Activated CD8-positive, alpha-beta memory T cell treated with anti-CD3 and anti-CD28 coated beads, Interleukin-2, amount 10 ng/mL, durations not matched to agents 7 days and 5 days (primary cell): Measurements from ENCODE around the gene S100PBP. TPM values are rescaled to one million over a fixed set of nuclear protein-coding genes. Genes with fewer than 3 reads are reported as not detected.
"Not testable (repeated sequence)": the region's sequence is repeated elsewhere in the genome, so short reads cannot be mapped to it uniquely, and the experiment has no call there.

Source experiments
- ATAC-seq: fragments of 150-1000 bp; cut with Tn5 transposase; one replicate; pipeline ENCODE4 v1.10.0; 2021; ENCODE audit warnings: moderate library complexity
- CTCF ChIA-PET: fragments of 350-600 bp; sonication (Branson Sonifier 250); formaldehyde crosslinking; loops from one replicate; lab custom pipeline; 2021; ENCODE audit warnings: antibody characterized with exemption; lab: Charles Lee
- DNase-seq: peaks from one replicate; pipeline ENCODE4 v3.0.0-alpha.2; 2020
- H3K27ac Mint-ChIP-seq: one replicate; pipeline ENCODE4 v1.8.0; 2021; ENCODE audit warnings: mild to moderate bottlenecking, mixed read lengths
- H3K27me3 Mint-ChIP-seq: one replicate; pipeline ENCODE4 v1.8.0; 2021; ENCODE audit warnings: mixed read lengths
- H3K36me3 Mint-ChIP-seq: one replicate; pipeline ENCODE4 v1.8.0; 2021; ENCODE audit warnings: mild to moderate bottlenecking, mixed read lengths
- H3K4me1 Mint-ChIP-seq: one replicate; pipeline ENCODE4 v1.8.0; 2021; ENCODE audit warnings: mixed read lengths
- H3K4me3 Mint-ChIP-seq: one replicate; pipeline ENCODE4 v1.8.0; 2021; ENCODE audit warnings: mild to moderate bottlenecking, moderate library complexity, mixed read lengths
- H3K9me3 Mint-ChIP-seq: one replicate; pipeline ENCODE4 v1.8.0; 2022; ENCODE audit warnings: low read depth, mixed read lengths
- total RNA-seq, 2 experiments: library from RNA; stranded (reverse); gene quantifications; one replicate each; pipeline ENCODE4 v1.2.3, GENCODE V29; 2021

Gene S100PBP
- total RNA-seq, 2 experiments from 2014 or later: 85.3 to 102 TPM

GRCh38 chr1:32898958-32899357 is 81.5 kb downstream of the S100PBP start:
- Mint-ChIP-seq H3K4me1 (peaks cover 8% of the 10 kb centered on the region), H3K27me3 (peaks cover 62% of the 10 kb centered on the region), H3K36me3 (no peaks in the 10 kb centered on the region), H3K9me3 (no peaks in the 10 kb centered on the region), H3K27ac (no peak overlapping the region), H3K4me3 (no peak overlapping the region)
- CTCF ChIA-PET: interaction anchor here (0.7 kb wide), 1 partner anchor 38 kb away, joined by 3 read pairs; no protein-coding TSS in a partner anchor
- no peak for DNase-seq
- ATAC-seq: no peak

GRCh38 chr1:32899586-32900296 is 82.3 kb downstream of the S100PBP start:
- CTCF ChIA-PET: interaction anchor here (0.7 kb wide), 1 partner anchor 38 kb away, joined by 3 read pairs; no protein-coding TSS in a partner anchor
- H3K4me1 Mint-ChIP-seq: peaks cover 8% of the 10 kb centered on the region
- H3K36me3 Mint-ChIP-seq: no peaks in the 10 kb centered on the region
- DNase-seq (no peak), ATAC-seq (no peak)
- H3K27me3 Mint-ChIP-seq: peaks cover 67% of the 10 kb centered on the region
- no peak overlapping the region for H3K4me3 Mint-ChIP-seq
- no peak overlapping the region for H3K27ac Mint-ChIP-seq
- H3K9me3 Mint-ChIP-seq: no peaks in the 10 kb centered on the region

- no peak for DNase-seq
- no peak overlapping the region for H3K27ac Mint-ChIP-seq
- no peaks in the 10 kb centered on the region for H3K9me3 Mint-ChIP-seq
- CTCF ChIA-PET: no interaction called here
- peaks cover 8% of the 10 kb centered on the region for H3K4me1 Mint-ChIP-seq
- no peaks in the 10 kb centered on the region for H3K36me3 Mint-ChIP-seq
- no peak for ATAC-seq
- peak overlapping the region; percentile 12 for H3K4me3 Mint-ChIP-seq
- H3K27me3 Mint-ChIP-seq: peaks cover 70% of the 10 kb centered on the region
Observed at GRCh38 chr1:32900371-32900955, 83.0 kb downstream of the S100PBP start.

GRCh38 chr1:32900956-32901822 is 83.7 kb downstream of the S100PBP start, which contains the start of gene TMEM54:
TSS of gene TMEM54 (minus strand) at chr1:32901389. CDS start at chr1:32901238, 151 bp downstream.
- H3K9me3 Mint-ChIP-seq: no peaks in the 10 kb centered on the region
- DNase-seq (no peak), ATAC-seq (peak; percentile 64)
- H3K36me3 Mint-ChIP-seq: no peaks in the 10 kb centered on the region
- H3K27ac Mint-ChIP-seq: no peak within 1 kb of the TSS
- H3K4me1 Mint-ChIP-seq: peaks cover 8% of the 10 kb centered on the region
- CTCF ChIA-PET: no interaction called here
- H3K27me3 Mint-ChIP-seq: peaks cover 68% of the 10 kb centered on the region
- peak within 1 kb of the TSS; percentile 39 for H3K4me3 Mint-ChIP-seq

- Mint-ChIP-seq H3K36me3 (no peaks in the 10 kb centered on the region), H3K4me3 (peak overlapping the region; percentile 39), H3K27me3 (peaks cover 62% of the 10 kb centered on the region), H3K27ac (no peak overlapping the region), H3K4me1 (peaks cover 8% of the 10 kb centered on the region), H3K9me3 (no peaks in the 10 kb centered on the region)
- CTCF ChIA-PET: interaction anchor here (0.6 kb wide), 1 partner anchor 176 kb away, joined by 3 read pairs; no protein-coding TSS in a partner anchor
- DNase-seq: no peak
- ATAC-seq: no peak
Observed at GRCh38 chr1:32901823-32902534, 84.5 kb downstream of the S100PBP start.

GRCh38 chr1:32902535-32902920 is 85.1 kb downstream of the S100PBP start:
- ATAC-seq: no peak
- H3K4me1 Mint-ChIP-seq: peaks cover 8% of the 10 kb centered on the region
- H3K9me3 Mint-ChIP-seq: no peaks in the 10 kb centered on the region
- DNase-seq: no peak
- H3K36me3 Mint-ChIP-seq: no peaks in the 10 kb centered on the region
- H3K27me3 Mint-ChIP-seq: peaks cover 57% of the 10 kb centered on the region
- CTCF ChIA-PET: interaction anchor here (0.6 kb wide), 1 partner anchor 176 kb away, joined by 3 read pairs; no protein-coding TSS in a partner anchor
- no peak overlapping the region for H3K27ac Mint-ChIP-seq
- H3K4me3 Mint-ChIP-seq: no peak overlapping the region

GRCh38 chr1:32903991-32904785 is 86.7 kb downstream of the S100PBP start:
- H3K27ac Mint-ChIP-seq: no peak overlapping the region
- H3K27me3 Mint-ChIP-seq: peaks cover 57% of the 10 kb centered on the region
- no peak for DNase-seq
- H3K4me1 Mint-ChIP-seq: peaks cover 8% of the 10 kb centered on the region
- CTCF ChIA-PET: interaction anchor here (0.9 to 1.8 kb wide), 2 partner anchors 11 to 131 kb away, joined by 3 to 11 read pairs; no protein-coding TSS in a partner anchor
- H3K4me3 Mint-ChIP-seq: no peak overlapping the region
- H3K9me3 Mint-ChIP-seq: no peaks in the 10 kb centered on the region
- no peak for ATAC-seq
- H3K36me3 Mint-ChIP-seq: no peaks in the 10 kb centered on the region

GRCh38 chr1:32904797-32905196 is 87.3 kb downstream of the S100PBP start:
- Mint-ChIP-seq H3K36me3 (no peaks in the 10 kb centered on the region), H3K4me1 (peaks cover 8% of the 10 kb centered on the region), H3K27ac (no peak overlapping the region), H3K9me3 (no peaks in the 10 kb centered on the region), H3K4me3 (no peak overlapping the region), H3K27me3 (peaks cover 55% of the 10 kb centered on the region)
- ATAC-seq (no peak), DNase-seq (no peak)
- CTCF ChIA-PET: interaction anchor here (0.9 to 1.8 kb wide), 2 partner anchors 12 to 132 kb away, joined by 3 to 11 read pairs; no protein-coding TSS in a partner anchor

- DNase-seq, H3K27ac Mint-ChIP-seq, H3K4me3 Mint-ChIP-seq, H3K4me1 Mint-ChIP-seq, CTCF ChIA-PET, H3K36me3 Mint-ChIP-seq, H3K9me3 Mint-ChIP-seq, ATAC-seq: not testable (repeated sequence)
- peaks cover 48% of the 10 kb centered on the region for H3K27me3 Mint-ChIP-seq
Observed at GRCh38 chr1:32905588-32905987, 88.1 kb downstream of the S100PBP start.

- Mint-ChIP-seq H3K9me3 (no peaks in the 10 kb centered on the region), H3K36me3 (no peaks in the 10 kb centered on the region), H3K27ac (no peak overlapping the region), H3K4me3 (no peak overlapping the region), H3K4me1 (peaks cover 3% of the 10 kb centered on the region), H3K27me3 (peaks cover 41% of the 10 kb centered on the region)
- CTCF ChIA-PET: no interaction called here
- DNase-seq (no peak), ATAC-seq (no peak)
Observed at GRCh38 chr1:32906654-32907053, 89.2 kb downstream of the S100PBP start.

GRCh38 chr1:32907435-32907834 is 90.0 kb downstream of the S100PBP start:
- no peaks in the 10 kb centered on the region for H3K4me1 Mint-ChIP-seq
- H3K4me3 Mint-ChIP-seq: no peak overlapping the region
- no peak for ATAC-seq
- no peaks in the 10 kb centered on the region for H3K36me3 Mint-ChIP-seq
- CTCF ChIA-PET: interaction anchor here (3.1 kb wide), 1 partner anchor 14 kb away, joined by 12 read pairs; no protein-coding TSS in a partner anchor
- H3K27me3 Mint-ChIP-seq: peaks cover 34% of the 10 kb centered on the region
- no peaks in the 10 kb centered on the region for H3K9me3 Mint-ChIP-seq
- DNase-seq: no peak
- H3K27ac Mint-ChIP-seq: no peak overlapping the region
